ENCODE data around the gene CRAMP1. TPM values are rescaled to one million over a fixed set of nuclear protein-coding genes. Genes with fewer than 3 reads are reported as not detected.

The CRAMP1 gene
- total and polyA plus RNA-seq, 2 of the 8 experiments (the other 6 are each of a cell fraction or from before 2014, with no cell fraction given): 19.2 to 23.2 TPM

DNA sequence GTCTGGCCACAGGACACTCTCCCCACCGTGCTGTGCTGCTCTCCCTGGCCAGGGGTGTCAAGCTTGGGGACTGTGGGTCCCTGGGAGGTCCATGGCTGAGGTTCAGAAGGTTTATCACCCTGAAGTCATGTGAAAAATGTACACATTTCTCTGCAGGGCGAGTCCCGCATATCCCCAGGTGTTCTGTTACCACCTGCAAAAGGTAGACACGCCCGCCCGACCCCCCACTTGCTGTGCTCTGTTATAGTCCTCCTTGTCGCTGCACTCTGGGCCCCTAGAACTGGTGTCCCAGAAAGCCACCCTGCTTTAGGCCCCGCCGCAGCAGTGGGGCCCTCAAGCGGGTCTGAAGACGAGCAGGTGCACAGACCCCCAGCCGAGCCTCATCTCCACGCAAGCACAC lies 77.7 kb downstream of the CRAMP1 start (continued):
- TF ChIP-seq CTBP2 (IDR thresholded peaks at IDR 0.05; ENCODE audit: borderline replicate concordance, insufficient read depth, insufficient read length, low read length): no peak
- TF ChIP-seq HDAC2 (IDR thresholded peaks at IDR 0.05; ENCODE audit: borderline replicate concordance in 1 of 2, low read depth in 2 of 2, low read length in 2 of 2): no peak
- no peak for TF ChIP-seq GABPA (IDR thresholded peaks at IDR 0.05; ENCODE audit: borderline replicate concordance, insufficient read depth, low read length)
- no peak for TF ChIP-seq KDM1A (IDR thresholded peaks at IDR 0.05; ENCODE audit: borderline replicate concordance, low read length)
